Measurements from ENCODE around the gene PRDM16.

Gene PRDM16

DNA sequence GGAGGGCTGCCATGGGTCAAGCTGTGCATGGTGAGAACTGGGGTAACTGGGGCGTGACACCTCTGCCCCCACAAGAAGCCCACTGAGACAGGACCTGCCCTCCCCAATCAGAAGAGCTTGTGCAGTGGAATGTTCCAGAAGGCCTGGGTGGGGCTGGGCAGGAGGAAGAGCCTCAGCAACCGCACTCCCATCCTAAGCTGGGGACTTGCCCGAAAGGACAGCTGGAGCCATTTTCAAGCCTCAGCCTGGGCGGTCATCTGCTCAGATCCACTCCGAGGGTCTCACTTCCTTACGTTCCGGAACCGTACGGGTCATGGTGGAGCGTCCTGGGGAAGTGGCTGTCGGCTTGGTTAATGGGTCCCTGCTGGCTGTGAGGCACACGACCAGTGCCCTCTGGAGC, 226.8 kb downstream of the PRDM16 start:
- DNase-seq (ENCODE audit: low spot score) = no peak
- POLR2A ChIA-PET (ENCODE audit: low non-redundant PET) = no interaction called here
- TF ChIP-seq CTCF (conservative IDR thresholded peaks at IDR 0.05; ENCODE audit: low read depth) = no peak
- CTCF ChIA-PET = no interaction called here
- no peak overlapping the region for H3K27ac ChIP-seq

DNA sequence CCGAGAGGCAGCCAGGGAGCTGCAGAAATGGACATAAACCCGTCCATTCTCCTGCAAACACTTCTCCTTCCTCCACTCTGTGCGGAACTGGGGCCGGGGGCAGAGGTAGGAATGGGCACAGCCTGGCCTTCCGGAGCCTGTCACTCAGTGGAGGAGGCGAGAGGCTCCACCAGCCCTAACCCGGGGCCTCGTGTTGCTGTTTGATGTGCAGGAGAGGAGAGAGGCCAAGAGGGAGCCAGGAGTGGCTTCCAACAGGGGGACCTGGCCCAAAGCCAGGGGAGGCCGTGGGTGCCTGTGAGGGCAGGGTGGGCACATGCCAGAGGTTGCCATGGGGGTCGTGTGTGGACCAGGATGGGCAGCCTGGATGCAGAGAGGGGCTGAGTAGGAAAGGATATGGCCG, 227.3 kb downstream of the PRDM16 start:
- ChIA-PET CTCF (no interaction called here), POLR2A (ENCODE audit: low non-redundant PET) (no interaction called here)
- DNase-seq (ENCODE audit: low spot score) = no peak
- no peak for TF ChIP-seq CTCF (conservative IDR thresholded peaks at IDR 0.05; ENCODE audit: low read depth)
- no peak overlapping the region for H3K27ac ChIP-seq

- no peak overlapping the region for H3K27ac ChIP-seq
- ChIA-PET CTCF (no interaction called here), POLR2A (ENCODE audit: low non-redundant PET) (no interaction called here)
- no peak for TF ChIP-seq CTCF (conservative IDR thresholded peaks at IDR 0.05; ENCODE audit: low read depth)
- DNase-seq (ENCODE audit: low spot score) = no peak
These were observed 227.8 kb downstream of the PRDM16 start for GRCh38 chr1:3296826-3297225.

DNA sequence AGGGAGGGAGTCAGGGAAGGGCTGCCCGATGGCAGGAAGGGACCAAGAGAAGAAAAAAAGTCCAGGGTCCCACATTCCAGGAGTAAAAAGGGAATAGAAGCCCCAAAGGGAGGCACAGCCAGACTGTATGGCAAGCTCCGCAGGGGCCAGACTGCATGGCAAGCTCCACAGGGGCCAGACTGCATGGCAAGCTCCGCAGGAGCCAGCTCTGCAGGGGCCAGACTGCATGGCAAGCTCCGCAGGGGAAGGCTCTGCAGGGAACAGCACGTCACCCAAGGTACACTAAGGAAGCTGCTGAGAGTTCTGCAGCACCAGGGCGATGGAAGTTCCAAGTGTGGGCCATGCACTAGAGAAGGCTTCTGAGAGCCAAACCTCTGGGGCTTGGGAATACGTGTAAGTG, 228.8 kb downstream of the PRDM16 start:
- H3K27ac ChIP-seq = no peak overlapping the region

DNA sequence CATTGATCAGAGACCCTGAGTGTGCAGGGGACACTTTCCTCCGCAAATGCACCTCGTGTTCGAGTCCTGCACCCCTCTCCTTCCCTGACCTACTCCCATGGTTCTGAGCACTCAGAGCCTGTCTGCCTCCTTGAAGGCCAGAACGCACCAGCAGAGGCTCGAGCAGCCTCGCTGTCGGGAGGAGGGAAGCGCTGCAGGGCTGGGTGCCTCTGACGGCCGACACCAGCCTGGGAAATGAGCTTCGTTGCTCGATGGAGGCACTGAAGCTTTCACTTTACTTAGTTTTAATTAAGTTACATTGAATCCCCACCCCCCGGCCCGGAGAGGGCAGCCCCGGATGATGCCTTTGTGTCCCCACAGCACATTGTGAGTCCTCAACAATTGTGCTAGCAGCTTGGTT, 229.2 kb downstream of the PRDM16 start:
- no peak overlapping the region for H3K27ac ChIP-seq
- TF ChIP-seq CTCF (conservative IDR thresholded peaks at IDR 0.05; ENCODE audit: low read depth) = no peak
- POLR2A ChIA-PET (ENCODE audit: low non-redundant PET) = no interaction called here
- DNase-seq (ENCODE audit: low spot score) = no peak
- CTCF ChIA-PET = interaction anchor here (0.9 kb wide), 1 partner anchor 33 kb away, joined by 4 read pairs; no protein-coding TSS in a partner anchor

More for the DNA sequence above, 228.8 kb downstream of the PRDM16 start:
- no peak for DNase-seq (ENCODE audit: low spot score)
- CTCF ChIA-PET = interaction anchor here (0.9 kb wide), 1 partner anchor 33 kb away, joined by 4 read pairs; no protein-coding TSS in a partner anchor
- POLR2A ChIA-PET (ENCODE audit: low non-redundant PET) = no interaction called here
- TF ChIP-seq CTCF (conservative IDR thresholded peaks at IDR 0.05; ENCODE audit: low read depth) = no peak

DNA sequence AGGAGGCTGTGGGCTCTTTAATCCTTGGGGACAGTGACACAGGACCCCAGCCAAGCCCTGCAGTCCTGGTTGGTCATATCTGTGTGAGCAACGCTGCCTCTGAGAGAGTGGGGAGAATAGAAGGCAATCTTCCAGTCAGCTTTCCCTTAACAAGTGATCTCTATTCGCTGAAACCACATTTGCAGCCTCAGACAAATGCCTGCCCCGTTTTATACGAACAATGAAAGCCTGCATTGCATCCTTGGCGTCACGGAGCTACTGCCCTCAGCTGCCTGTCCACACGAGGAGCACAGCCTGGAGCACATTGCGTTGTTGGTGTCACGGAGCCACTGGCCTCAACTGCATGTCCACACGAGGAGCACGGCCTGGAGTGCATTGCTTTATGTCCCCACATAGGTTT, 235.2 kb downstream of the PRDM16 start:
- ChIA-PET CTCF (no interaction called here), POLR2A (ENCODE audit: low non-redundant PET) (no interaction called here)
- no peak overlapping the region for H3K27ac ChIP-seq
- TF ChIP-seq CTCF (conservative IDR thresholded peaks at IDR 0.05; ENCODE audit: low read depth) = no peak
- DNase-seq (ENCODE audit: low spot score) = no peak

DNA sequence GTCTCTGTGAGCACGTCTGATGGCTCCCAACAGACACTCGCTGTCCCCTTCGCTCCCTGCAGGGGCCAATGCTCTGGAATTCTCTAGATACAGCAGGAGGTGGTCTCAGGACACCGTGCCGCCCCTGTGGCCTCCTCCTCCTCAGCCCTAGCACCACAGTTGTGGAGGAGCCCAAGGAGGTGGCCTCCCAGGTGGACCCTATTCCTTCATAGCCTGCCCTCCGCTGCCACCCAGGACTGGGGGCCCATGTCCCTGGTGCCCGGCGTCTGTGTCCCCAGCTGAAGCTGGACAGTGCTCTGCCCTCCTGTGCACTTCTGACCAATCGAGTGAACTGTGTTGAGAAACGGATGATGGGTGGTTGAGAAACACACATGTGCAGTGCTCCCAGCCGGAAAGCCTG, 235.7 kb downstream of the PRDM16 start:
- DNase-seq (ENCODE audit: low spot score) = no peak
- H3K27ac ChIP-seq = no peak overlapping the region
- POLR2A ChIA-PET (ENCODE audit: low non-redundant PET) = no interaction called here
- CTCF ChIA-PET = no interaction called here
- TF ChIP-seq CTCF (conservative IDR thresholded peaks at IDR 0.05; ENCODE audit: low read depth) = no peak
